Hepatic stellate cell (primary cell): Measurements from ENCODE around the gene NUP50.

Experiments
- DNase-seq: peaks from one replicate; pipeline ENCODE4 v3.0.0; 2011; ENCODE audit warnings: low spot score

The NUP50 gene

DNA sequence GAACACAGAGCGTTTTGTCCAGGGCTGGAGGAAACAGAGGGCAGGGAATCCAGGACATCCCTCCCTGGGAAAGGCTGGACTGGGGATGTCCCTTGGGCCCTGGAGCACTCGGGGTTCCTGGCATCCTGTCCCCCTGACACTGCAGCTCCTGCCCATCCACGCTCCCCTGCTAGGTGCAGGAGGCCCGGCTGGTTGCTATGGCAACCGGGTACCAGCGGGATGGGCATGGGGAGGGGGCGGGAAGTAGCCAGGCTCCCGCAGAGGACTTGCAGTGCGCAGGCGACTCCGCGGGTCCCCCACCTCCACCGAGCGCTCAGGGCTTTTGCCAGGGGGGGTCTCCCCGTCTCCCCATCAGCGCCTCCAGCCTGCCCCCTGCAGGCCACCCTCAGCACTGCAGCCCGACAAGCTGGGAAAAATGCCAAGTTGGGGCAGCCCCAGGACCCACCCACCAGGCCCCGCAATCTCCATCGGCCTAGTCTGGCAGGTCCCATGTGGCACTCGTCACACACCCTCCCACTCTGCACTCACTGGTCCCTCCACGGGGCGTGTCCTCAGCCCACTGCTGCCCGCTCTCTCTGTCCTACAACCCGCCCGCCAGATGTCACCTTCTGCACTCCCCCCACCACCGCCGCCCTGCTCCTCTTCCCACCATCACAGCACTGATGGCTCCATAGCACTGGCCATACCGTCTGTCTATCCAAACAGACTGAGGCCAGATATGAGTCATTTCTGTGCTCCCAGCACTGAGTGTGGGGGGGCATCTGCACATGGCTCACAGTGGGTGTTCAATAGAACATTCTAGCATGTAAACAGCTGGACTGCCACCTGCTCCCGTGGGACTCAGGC lies 45.5 kb downstream of the NUP50 start:
- peak; percentile 82 for DNase-seq

DNA sequence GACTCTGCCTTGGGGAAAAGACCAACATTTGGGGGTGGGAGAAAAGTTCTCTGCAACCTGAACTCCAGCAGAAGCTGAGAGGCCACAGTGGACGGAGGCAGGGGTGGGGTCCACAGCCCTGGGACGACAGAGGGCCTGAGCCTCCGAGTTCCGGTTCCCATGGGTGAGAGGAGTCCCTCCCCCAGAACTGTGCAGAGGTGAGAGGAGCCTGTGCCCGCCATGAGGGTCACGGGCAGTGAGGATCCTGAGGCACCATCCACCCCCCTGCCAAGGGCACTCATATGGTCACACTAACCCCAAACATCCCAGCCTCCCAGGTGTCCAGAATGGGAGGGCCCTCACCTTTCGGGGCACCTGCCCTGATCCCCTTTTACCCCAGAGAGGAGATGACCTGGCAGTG lies 46.4 kb downstream of the NUP50 start:
- no peak for DNase-seq

DNA sequence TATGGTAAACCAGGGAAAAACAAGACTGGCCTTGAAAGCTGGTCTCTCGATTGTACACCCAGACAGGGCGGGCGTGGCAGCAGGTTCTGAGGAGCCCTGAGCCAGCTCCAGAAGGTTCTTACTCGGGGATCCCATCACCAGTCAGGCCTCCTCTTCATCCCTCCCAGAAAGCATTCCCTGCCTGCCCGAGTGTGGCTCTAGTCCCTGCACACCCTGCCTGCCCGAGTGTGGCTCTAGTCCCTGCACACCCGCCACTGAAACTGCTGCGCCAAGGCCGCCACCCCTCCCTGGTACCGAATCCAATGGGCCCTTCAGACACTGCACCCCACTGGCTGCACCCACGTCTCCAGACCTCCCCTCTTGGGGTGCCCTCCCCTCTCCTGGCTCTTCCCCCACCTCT lies 46.9 kb downstream of the NUP50 start:
- DNase-seq = no peak

DNA sequence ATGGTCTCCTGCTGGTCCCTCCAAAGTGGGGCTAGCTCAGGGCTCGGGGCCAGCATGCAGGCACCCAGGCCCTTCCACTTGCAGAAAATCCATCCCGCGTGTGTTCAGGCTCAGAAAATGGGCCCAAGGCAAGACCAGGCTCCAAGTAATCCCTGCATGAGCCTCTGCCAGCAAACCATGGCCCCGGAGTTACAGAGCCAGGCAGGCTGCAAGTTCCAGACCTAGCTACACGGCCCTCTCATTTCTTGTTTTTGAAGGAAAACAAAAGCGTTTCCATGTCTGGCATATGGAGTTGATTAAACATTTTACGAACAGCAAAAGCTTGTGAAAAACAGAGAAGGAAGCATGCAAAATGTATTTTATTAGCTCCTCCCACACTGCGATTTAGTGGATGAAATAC lies 47.3 kb downstream of the NUP50 start:
- no peak for DNase-seq

DNA sequence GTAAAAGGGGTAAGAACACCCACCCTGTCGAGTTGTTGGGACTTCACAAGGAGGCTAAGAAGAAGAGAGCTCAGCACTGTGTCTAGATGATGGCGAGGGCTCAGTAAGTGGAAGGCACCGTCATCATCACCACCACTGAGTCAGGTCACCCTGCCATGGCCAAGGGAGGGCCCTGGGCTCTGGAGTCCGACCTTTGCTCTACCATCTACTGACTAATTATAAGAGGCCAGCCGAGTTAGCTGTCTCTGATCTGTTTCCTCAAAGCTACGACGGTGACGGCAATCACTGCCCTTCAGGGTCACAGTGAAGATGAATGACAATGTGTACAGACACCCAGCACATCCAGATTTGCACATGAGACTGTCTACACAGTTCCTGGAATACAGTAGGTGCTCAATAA lies 47.7 kb downstream of the NUP50 start:
- no peak for DNase-seq

DNA sequence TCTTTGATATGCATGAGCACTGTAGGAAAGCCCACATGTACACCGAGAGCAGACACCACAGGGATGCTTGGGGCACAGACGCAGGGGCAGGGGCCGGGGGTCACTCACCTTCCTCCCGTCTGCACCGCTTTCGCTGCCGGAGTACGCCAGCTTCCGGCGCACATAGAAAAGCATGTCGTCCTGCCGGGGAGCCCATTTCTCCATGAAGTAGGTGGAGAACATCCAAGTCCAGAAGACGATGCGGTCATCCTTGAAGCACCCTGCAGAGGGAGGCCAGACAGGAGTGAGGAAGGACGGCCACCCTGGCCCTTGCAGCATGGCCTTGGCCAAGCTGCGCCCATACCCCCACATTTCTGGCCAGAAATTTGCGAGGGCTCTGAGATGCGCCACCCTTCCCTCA lies 48.1 kb downstream of the NUP50 start:
- no peak for DNase-seq

DNA sequence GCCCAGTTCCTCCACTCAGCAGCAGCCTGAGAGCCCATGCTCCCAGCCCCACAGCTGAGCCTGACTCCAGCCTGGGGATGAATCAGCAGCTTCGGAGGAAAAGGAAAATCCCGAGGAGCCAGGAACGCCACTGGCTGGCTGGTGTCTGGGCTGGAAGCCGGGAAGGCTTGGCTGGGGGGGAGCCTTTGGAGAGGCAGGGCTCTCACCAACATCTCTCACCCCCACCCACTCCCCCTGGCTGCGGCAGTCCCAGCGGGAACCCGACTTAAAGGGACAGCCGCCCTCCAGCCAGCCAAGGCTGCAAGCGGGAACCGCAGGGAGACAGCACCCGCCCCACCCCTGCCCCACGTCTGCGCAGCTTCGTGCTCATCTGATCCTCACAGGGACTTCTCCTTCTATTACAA lies 48.6 kb downstream of the NUP50 start:
- peak; percentile 89 for DNase-seq

DNA sequence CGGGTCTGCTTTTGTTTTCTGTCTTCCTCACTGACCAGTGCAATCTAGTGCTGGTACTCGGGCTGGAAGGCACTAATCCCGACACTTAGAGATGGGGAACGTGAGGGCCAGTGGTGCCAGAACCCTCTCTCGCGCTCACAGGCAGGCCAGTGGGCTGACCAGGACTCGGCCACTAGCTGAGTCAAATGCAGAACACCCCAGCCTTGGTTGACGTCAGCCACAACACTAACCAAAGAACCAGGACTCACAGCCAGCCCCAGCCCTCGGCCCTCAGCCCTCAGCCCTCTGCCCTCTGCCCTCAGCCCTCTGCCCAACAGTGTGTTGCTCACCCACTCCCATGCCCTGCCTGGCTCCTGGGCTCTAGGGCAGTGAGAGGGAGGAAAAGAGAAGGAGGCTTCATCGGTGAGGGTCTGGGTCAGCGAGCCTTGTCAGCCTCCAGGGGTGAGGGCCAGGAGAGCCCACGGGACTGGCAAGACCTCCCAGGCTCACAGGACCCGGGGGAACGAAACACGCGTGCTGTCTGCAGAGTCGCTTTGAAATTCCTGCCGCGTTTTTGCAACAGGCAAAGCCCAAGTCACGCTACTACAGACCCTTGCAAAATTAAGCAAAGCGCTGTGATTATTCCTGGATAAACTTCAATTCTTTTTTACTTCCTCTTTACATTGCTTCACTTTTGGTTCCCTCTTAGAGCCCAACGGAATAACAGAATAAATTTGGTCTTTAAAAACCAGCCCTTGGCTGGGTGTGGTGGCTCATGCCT lies 49.4 kb downstream of the NUP50 start:
- peak; percentile 63 for DNase-seq

DNA sequence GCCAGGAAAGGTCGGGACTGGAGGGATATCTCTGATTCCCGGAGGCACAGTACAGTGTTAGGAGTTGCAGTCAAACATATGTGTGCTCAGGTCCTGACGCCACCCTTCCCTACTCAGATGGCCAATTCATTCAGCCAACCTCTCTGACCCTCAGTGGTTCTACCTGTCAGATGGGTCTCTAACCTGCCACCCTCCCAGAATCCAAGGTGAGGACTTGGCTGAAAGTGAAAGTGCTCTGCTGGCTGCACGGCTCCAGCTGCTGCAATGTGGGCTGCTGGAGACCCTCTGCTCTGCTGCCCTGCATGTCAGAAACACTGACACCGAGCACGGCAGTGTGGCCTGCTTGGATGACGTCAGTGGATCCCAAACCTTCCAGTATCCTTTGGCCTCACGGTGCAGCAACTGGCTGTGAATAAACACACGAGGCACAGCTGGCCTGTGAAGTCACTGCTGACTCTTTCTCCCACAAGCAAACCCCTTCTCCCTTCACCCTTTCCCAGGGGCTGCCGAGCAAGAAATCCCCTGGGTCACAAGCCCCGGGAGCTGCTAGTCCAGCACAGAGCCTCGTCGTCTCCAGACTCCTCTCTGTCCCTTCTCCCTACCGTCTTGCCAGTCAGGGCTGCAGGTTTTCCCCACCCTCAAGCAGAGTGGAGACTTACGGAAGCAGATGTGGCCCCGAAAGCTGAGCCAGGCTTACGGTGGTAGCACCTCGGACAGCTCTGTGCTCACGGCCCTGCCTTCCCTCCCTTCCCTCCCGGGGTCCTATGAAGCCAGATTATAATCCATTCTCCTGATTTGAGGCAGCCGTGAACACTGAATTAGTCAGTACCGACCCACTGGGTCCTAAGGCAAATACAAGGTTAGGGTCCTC lies 52.6 kb downstream of the NUP50 start:
- peak; percentile 47 for DNase-seq

DNA sequence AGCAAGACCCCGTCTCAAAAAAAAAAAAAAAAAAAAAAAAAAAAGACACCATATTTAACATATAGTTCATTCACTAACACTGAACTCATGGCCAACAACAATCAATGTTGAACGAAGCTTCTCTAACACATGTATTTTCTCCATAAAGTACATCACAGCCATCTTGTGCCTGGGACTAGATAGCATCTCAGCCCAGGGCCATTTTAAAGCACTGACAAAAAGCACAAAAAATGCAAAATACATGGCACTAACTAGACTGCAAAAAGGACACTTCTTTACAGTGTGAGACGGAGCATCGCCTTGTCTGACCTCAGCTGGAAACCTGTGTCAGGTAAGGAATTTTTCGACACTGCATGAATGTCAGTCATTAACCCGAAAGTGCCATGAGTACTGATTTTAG lies 53.6 kb downstream of the NUP50 start:
- DNase-seq = no peak

DNA sequence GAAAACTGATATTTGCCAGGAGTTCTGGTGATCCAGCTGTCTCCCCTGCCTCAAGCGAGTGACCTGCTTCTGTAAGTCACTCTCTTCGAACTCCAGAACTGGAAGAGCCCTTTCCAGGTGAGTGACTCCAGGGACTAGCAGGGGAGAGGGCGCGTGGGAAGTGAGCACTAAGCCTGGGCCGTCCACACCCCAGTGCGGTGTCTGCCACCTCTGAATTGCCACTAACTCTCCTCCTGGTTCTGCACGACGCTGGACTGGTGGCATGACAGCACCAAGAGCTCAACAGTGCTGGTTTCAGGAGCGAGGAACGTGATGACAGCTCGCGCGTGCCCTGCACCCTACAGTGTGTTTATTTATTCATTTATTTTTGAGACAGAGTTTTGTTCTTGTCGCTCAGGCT lies 54.1 kb downstream of the NUP50 start:
- DNase-seq = no peak

DNA sequence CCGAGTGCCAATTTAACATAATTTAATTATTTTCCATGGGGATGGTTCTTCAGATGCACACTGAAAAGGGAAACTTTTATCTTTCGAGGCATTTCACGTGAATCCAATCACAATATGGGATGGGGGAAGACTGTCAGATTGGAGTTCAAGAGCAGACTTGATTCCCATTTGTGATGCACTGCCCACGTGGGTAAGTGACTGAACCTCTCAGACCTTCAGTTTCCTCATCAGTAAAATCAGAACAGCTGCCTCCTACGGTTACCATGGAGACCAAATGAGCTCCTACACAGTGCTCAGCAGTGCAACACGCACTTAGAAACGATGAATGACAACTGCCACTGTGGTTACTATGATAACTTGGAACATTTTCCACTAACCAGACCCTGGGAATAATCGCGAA lies 55.3 kb downstream of the NUP50 start:
- DNase-seq = no peak

DNA sequence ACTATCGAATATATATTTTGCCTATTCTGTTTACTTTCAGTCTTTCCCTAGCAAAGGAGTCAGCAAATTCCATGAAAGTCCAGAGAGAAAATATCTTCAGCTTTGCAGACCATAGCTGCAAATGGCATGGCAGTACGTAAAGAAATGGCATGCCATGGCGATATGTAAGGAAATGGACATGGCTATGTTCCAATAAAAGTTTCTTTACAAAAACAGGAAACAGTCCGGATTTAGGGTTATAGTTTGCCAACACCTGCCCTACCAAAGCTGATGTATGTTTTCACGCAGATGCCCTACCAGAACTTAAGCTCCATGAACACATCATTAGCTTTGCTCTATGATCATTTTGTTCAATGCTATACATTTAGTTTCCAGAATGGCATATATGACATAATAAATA lies 57.5 kb downstream of the NUP50 start:
- DNase-seq = no peak

DNA sequence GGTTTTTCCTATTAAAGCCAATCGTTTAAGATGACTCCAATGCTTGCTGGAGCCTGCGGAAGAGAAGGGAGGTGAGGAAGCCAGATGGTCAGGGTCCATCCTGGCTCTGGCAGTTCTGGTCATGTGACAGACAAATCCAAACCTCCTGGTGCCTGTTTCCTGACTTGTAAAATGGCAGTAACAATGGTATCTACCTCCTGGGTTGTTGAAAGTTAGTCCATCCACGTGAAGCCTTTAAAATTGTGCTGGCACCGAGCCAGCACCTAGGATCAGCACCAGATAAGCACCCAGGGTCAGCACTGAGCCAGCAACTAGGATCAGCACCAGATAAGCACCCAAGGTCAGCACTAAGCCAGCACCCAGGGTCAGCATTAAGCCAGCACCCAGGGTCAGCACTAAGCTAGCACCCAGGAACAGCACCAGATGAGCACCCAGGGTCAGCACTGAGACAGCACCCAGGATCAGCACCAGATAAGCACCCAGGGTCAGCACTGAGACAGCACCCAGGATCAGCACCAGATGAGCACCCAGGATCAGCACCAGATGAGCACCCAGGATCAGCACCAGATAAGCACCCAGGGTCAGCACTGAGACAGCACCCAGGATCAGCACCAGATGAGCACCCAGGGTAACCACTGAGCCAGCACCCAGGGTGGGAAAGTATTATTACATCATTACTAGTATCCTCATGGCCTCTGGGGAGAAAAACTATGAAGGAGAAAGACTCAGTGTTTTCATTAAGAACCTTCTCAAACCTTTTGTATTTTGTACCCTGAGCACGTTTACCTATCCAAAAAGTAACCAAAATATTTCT lies 59.8 kb downstream of the NUP50 start:
- no peak for DNase-seq

DNA sequence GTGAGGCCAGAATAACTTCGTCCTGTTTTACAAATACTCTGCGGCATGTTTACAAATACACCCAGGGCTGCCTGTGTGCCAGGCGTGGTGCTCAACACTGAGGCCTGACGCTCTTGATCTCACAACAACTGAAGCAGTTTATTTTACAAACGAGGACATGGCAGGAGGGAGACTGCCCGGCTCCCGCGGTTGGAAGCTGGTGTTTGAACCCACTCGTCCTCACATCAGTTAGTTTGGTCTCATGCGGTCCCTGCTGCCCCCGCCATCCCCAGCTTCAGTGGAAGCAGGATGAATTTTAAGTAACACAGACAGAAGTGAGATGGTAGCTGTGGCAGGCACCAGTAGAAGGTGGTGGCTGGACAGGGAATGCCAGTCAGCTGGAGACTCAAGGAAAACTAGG lies 60.6 kb downstream of the NUP50 start:
- no peak for DNase-seq

DNA sequence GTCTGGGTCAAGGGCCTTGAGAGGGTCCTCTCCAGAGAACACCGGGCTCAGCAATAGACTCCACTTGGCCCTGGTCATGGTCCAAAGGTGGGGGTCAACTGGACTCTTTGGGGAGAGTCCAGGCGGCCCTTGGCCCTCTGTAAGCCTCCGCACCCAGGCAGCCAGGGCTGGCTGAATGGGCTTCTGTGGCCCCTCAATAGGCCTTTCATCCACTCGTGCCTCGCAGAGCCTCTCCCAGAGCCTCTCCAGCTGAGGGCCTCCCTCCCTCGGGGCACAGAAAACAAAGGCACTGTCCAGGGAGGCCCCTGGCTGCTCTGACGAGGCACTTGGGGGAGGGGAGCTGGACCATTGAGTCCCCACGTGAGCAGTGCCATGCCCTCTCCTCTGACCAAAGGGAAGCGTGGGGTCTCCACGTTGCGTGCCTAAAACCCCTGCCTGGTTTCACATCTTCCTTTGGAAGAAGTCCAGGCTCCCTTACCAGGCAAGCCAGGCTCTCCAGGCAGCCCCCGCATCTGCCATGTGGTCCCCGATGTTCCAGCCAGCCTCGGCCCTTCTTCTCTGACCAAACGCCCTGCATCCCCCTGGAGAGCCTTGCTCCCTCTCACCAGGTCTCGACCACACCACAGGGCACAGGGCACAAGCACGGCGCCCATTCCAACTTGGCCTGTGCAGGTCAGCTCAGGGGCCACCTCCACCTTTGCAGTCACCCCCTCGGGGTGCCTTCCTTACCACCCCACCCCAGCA lies 61.4 kb downstream of the NUP50 start:
- no peak for DNase-seq

DNA sequence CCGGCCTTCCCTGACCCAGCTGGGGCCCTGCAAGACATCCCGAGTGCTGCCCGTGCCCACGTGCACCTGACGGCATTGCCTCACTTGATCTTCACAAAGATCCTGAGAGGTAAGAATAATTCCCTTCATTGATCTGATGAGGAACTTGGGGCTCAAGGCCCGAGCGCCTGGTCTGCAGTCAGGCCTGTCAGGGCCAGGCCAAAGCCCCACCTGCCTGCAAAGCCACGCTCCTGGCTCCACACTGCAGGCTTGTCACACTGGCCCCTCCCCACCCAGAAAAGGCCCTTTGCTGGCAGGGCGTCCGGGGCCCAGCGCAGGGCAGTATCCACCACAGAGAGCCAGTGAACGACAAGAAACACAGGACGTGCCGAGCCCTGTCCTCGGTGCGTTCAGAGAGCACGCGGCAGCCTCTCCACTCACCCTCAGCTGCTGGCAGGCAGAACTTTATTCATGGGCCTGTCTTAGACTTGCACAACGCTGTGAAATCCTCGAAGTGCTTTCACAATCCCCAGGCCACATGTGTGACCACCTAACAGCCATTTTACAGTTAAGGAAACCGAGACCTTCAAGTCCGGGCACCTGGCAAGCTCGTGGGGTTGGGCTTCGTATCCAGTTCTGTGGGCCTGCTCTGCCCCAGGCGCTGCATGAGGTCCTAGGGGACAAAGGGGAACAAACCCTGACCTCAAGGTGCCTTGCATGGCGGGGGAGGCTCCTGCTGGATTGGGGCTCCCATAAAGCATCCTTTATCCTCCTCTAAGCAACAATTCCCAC lies 62.2 kb downstream of the NUP50 start:
- no peak for DNase-seq

DNA sequence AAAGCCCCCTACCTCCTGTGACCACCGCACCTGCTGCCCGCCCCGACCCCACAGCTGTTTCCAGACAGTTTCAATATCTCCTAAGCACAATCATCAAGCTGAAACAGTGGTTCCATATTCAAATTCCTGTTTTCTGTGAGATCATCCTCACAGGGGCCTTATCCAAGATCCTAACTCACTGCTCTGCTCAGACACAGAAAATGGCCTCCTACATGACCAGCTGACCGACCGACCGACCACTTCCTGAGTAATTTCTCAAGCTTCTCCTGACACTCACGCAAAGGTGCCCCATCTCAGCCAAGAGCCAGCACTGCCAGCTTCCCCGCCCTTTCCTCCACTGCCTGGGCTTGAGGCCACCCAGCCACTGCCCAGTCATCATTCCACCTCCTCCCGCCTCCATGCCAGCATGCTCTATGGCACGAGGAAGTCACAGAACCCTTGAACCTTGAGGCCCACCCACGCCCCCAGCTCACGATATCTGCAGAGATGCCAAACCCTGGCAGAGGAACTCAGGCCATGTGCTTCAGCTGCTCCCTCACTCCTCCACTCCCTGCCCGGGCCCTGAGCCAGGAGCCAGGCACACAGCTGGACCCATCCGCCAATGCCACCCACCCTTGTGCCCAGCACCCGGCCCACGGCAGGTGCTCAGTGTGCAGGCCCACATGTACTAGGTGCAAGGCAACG lies 62.9 kb downstream of the NUP50 start:
- no peak for DNase-seq

DNA sequence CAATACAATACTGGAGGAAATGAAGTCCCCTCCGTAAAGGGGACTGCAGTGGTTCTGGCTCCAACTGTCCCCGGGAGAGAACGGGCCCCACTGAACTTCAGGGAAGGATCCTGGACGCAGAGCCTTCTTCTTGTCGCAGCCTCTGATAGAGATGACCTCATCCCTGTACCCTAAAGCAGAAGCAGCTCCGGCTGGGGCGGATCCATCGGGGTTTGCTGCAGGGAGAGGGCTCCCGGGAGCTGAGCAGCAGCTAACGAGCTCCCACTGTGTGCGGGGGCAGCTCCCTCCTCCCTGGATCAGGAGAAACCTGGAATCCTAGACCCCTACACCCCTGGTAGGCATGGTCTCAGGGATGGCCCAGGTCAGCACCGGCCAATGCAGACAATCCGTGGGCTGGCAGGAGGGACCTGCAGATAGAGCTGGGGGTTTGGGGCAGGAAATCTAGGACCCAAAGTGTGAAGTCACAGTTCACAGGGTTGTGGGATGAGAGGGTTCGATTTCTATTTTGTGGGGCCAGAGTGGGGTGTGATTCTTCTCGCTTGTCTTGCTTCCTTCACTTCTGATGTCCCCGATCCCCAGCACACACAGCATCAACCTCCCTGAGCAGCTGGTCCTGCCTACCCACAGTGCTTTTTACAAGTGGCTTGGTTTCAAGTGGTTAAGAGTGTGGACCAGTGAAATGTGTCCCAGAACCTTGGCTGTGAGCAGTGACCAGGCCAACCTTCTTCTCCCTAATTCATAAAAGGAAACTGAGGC lies 64.1 kb downstream of the NUP50 start:
- no peak for DNase-seq
